ENCODE results near the gene RASGEF1C.

- TF ChIP-seq CTCF (IDR thresholded peaks at IDR 0.05) (no peak), POLR2AphosphoS5 (IDR thresholded peaks at IDR 0.05) (no peak)
These were observed 120.5 kb downstream of the RASGEF1C start for GRCh38 chr5:180088561-180088960.
